ENCODE results near the gene MIX23. TPM values are rescaled to one million over a fixed set of nuclear protein-coding genes. Genes with fewer than 3 reads are reported as not detected.
"Not testable (repeated sequence)": the region's sequence is repeated elsewhere in the genome, so short reads cannot be mapped to it uniquely, and the experiment has no call there.

The MIX23 gene
- total RNA-seq, 1 donor from 2014 or later = 19.6 TPM

GRCh38 chr3:122366379-122366749 is 16.7 kb downstream of the MIX23 start:
- H3K9me3 Mint-ChIP-seq (ENCODE audit: low read depth) = no peaks in the 10 kb centered on the region
- TF ChIP-seq CTCF (IDR thresholded peaks at IDR 0.05) = no peak
- H3K4me3 Mint-ChIP-seq (ENCODE audit: unreplicated experiment) = no peak overlapping the region
- H3K27me3 Mint-ChIP-seq (ENCODE audit: low read depth) = no peaks in the 10 kb centered on the region
- H3K4me1 Mint-ChIP-seq (ENCODE audit: low read depth) = no peaks in the 10 kb centered on the region
- no peak for DNase-seq (ENCODE audit: low spot score)
- peaks cover 9% of the 10 kb centered on the region for H3K36me3 Mint-ChIP-seq (ENCODE audit: low read depth)
- H3K27ac Mint-ChIP-seq (ENCODE audit: unreplicated experiment) = no peak overlapping the region

- H3K4me1 Mint-ChIP-seq (ENCODE audit: low read depth); H3K27me3 Mint-ChIP-seq (ENCODE audit: low read depth); H3K27ac Mint-ChIP-seq (ENCODE audit: unreplicated experiment); H3K4me3 Mint-ChIP-seq (ENCODE audit: unreplicated experiment); DNase-seq (ENCODE audit: low spot score); H3K9me3 Mint-ChIP-seq (ENCODE audit: low read depth): not testable (repeated sequence)
- peaks cover 10% of the 10 kb centered on the region for H3K36me3 Mint-ChIP-seq (ENCODE audit: low read depth)
These were observed 17.3 kb downstream of the MIX23 start for GRCh38 chr3:122365582-122366378.

GRCh38 chr3:122365073-122365472 is 18.0 kb downstream of the MIX23 start:
- Mint-ChIP-seq H3K27me3 (ENCODE audit: low read depth) (no peaks in the 10 kb centered on the region), H3K4me3 (ENCODE audit: unreplicated experiment) (no peak overlapping the region), H3K4me1 (ENCODE audit: low read depth) (no peaks in the 10 kb centered on the region), H3K27ac (ENCODE audit: unreplicated experiment) (no peak overlapping the region), H3K36me3 (ENCODE audit: low read depth) (peaks cover 12% of the 10 kb centered on the region), H3K9me3 (ENCODE audit: low read depth) (no peaks in the 10 kb centered on the region)
- DNase-seq (ENCODE audit: low spot score) = no peak
- TF ChIP-seq CTCF (IDR thresholded peaks at IDR 0.05) = no peak

- DNase-seq (ENCODE audit: low spot score) = no peak
- Mint-ChIP-seq H3K4me3 (ENCODE audit: unreplicated experiment) (no peak overlapping the region), H3K4me1 (ENCODE audit: low read depth) (no peaks in the 10 kb centered on the region), H3K9me3 (ENCODE audit: low read depth) (no peaks in the 10 kb centered on the region), H3K27ac (ENCODE audit: unreplicated experiment) (no peak overlapping the region), H3K27me3 (ENCODE audit: low read depth) (no peaks in the 10 kb centered on the region), H3K36me3 (ENCODE audit: low read depth) (peaks cover 12% of the 10 kb centered on the region)
- TF ChIP-seq CTCF (IDR thresholded peaks at IDR 0.05) = no peak
These were observed 18.5 kb downstream of the MIX23 start for GRCh38 chr3:122364490-122364889.

GRCh38 chr3:122362026-122362425 is 21.0 kb downstream of the MIX23 start:
- Mint-ChIP-seq H3K4me3 (ENCODE audit: unreplicated experiment) (no peak overlapping the region), H3K27me3 (ENCODE audit: low read depth) (no peaks in the 10 kb centered on the region), H3K36me3 (ENCODE audit: low read depth) (peaks cover 16% of the 10 kb centered on the region), H3K27ac (ENCODE audit: unreplicated experiment) (no peak overlapping the region), H3K9me3 (ENCODE audit: low read depth) (no peaks in the 10 kb centered on the region), H3K4me1 (ENCODE audit: low read depth) (no peaks in the 10 kb centered on the region)
- no peak for DNase-seq (ENCODE audit: low spot score)
- no peak for TF ChIP-seq CTCF (IDR thresholded peaks at IDR 0.05)

GRCh38 chr3:122358703-122359032 is 24.4 kb downstream of the MIX23 start:
- no peak overlapping the region for H3K27ac Mint-ChIP-seq (ENCODE audit: unreplicated experiment)
- H3K9me3 Mint-ChIP-seq (ENCODE audit: low read depth) = no peaks in the 10 kb centered on the region
- TF ChIP-seq CTCF (IDR thresholded peaks at IDR 0.05) = no peak
- no peaks in the 10 kb centered on the region for H3K4me1 Mint-ChIP-seq (ENCODE audit: low read depth)
- DNase-seq (ENCODE audit: low spot score) = no peak
- peaks cover 12% of the 10 kb centered on the region for H3K36me3 Mint-ChIP-seq (ENCODE audit: low read depth)
- no peak overlapping the region for H3K4me3 Mint-ChIP-seq (ENCODE audit: unreplicated experiment)
- H3K27me3 Mint-ChIP-seq (ENCODE audit: low read depth) = no peaks in the 10 kb centered on the region

Measured in chondrocyte (in vitro differentiated cells).